CD4-positive, alpha-beta T cell (primary cell): ENCODE data around the gene GRID2. TPM values are rescaled to one million over a fixed set of nuclear protein-coding genes. Genes with fewer than 3 reads are reported as not detected.

Experiments
- ATAC-seq: fragments of 200-7000 bp; cut with Tn5 transposase; one replicate; pipeline ENCODE4 v1.10.0; 2022; ENCODE audit warnings: mild to moderate bottlenecking; ENCODE audit not compliant: poor library complexity
- CTCF ChIA-PET: fragments of 350-600 bp; sonication (Branson Sonifier 250); formaldehyde crosslinking; loops from one replicate; lab custom pipeline; 2021; ENCODE audit warnings: antibody characterized with exemption, inconsistent platforms; lab: Charles Lee
- POLR2A ChIA-PET: fragments of 350-600 bp; sonication (Branson Sonifier 250); formaldehyde crosslinking; loops from one replicate; lab custom pipeline; 2021; ENCODE audit warnings: antibody characterized with exemption, inconsistent platforms; lab: Charles Lee
- DNase-seq, 14 experiments: peaks; one replicate each; pipeline ENCODE4 v3.0.0-alpha.2; 2013 to 2020; ENCODE audit warnings: mixed read lengths in 2 of 14
- H3K27ac ChIP-seq, 2 donors: one replicate each; pipeline versions ENCODE4 v1.5.1 to v1.7.0; 2013; ENCODE audit warnings: low read length in 2 of 2, low read depth in 1 of 2, mild to moderate bottlenecking in 1 of 2
- H3K27me3 ChIP-seq, 2 experiments: 1 replicate in 1 of 2; 2 replicates in 1 of 2; pipeline versions ENCODE4 v1.6.1 to v1.7.0; 2013; ENCODE audit warnings: low read length in 2 of 2, control low read depth in 1 of 2, mild to moderate bottlenecking in 1 of 2, moderate library complexity in 1 of 2; ENCODE audit not compliant: insufficient read depth in 2 of 2, control insufficient read depth in 1 of 2
- H3K36me3 ChIP-seq: one replicate; pipeline ENCODE4 v1.6.1; 2013; ENCODE audit warnings: low read length, control low read depth; ENCODE audit not compliant: insufficient read depth
- H3K4me1 ChIP-seq: one replicate; pipeline ENCODE4 v1.6.1; 2013; ENCODE audit warnings: low read length, control low read depth; ENCODE audit not compliant: insufficient read depth
- H3K4me3 ChIP-seq: one replicate; pipeline ENCODE4 v1.5.1; 2013; ENCODE audit warnings: mild to moderate bottlenecking, low read length, moderate library complexity
- H3K9me3 ChIP-seq, 2 experiments: 1 replicate in 1 of 2; 2 replicates in 1 of 2; pipeline versions ENCODE4 v1.6.1 to v1.7.0; 2013; ENCODE audit warnings: low read length in 2 of 2, mild to moderate bottlenecking in 2 of 2, control low read depth in 1 of 2, moderate library complexity in 1 of 2; ENCODE audit not compliant: control insufficient read depth in 1 of 2, insufficient read depth in 1 of 2
- H3K27ac Mint-ChIP-seq: one replicate; pipeline ENCODE4 v1.8.0; 2020; ENCODE audit warnings: mixed read lengths
- H3K27me3 Mint-ChIP-seq: one replicate; pipeline ENCODE4 v1.8.0; 2021; ENCODE audit warnings: mixed read lengths
- H3K36me3 Mint-ChIP-seq: one replicate; pipeline ENCODE4 v1.8.0; 2021; ENCODE audit warnings: low read depth, mixed read lengths
- H3K4me1 Mint-ChIP-seq: one replicate; pipeline ENCODE4 v1.8.0; 2021; ENCODE audit warnings: low read depth, mixed read lengths
- H3K4me3 Mint-ChIP-seq: one replicate; pipeline ENCODE4 v1.8.0; 2020; ENCODE audit warnings: mild to moderate bottlenecking, mixed read lengths
- H3K9me3 Mint-ChIP-seq: one replicate; pipeline ENCODE4 v1.8.0; 2020; ENCODE audit warnings: mixed read lengths
- intact Hi-C, 2 experiments: fragments of 100-400 bp; cut with DNase I in 1 of 2; cut with micrococcal nuclease in 1 of 2; formaldehyde crosslinking; loops; one replicate each; pipeline versions ENCODE4 v1.15.1 to v1.9.0; 2023 to 2025; cut with DNase I, micrococcal nuclease
- total RNA-seq, 174 experiments: library from RNA in 2 of 174; stranded (reverse) in 2 of 174; gene quantifications; one replicate each; pipeline ENCODE4 v1.2.3 and lab custom pipeline; 2021 to 2026
- TF ChIP-seq, protein P1 (sequence below): fragments of 200-600 bp; IDR thresholded peaks from one replicate; pipeline ENCODE4 v1.8.0; 2022; ENCODE audit warnings: antibody characterized with exemption, mild to moderate bottlenecking

GRID2 gene
- total RNA-seq, 2 experiments from 2014 or later: not detected

DNA sequence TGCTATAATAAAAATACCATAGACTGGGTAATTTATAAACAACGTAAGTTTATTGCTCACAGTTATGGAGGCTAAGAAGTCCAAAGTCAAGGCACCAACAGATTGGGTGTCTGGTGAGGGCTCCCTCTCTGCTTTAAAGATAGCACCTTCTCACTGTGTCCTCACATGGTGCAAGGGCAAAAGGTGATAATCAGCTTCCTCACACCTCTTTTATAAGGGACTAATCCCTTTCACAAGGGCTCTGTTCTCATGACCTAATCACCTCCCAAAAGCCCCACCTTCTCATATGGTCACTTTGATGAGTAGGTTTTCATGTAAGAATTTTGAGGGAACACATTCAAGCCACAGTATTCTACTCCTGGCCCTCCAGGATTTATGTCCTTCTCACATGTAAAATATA is 883.1 kb downstream of the GRID2 start:
- no peaks in the 10 kb centered on the region for H3K36me3 Mint-ChIP-seq
- CTCF ChIA-PET: no interaction called here
- no peak overlapping the region for H3K4me3 Mint-ChIP-seq

DNA sequence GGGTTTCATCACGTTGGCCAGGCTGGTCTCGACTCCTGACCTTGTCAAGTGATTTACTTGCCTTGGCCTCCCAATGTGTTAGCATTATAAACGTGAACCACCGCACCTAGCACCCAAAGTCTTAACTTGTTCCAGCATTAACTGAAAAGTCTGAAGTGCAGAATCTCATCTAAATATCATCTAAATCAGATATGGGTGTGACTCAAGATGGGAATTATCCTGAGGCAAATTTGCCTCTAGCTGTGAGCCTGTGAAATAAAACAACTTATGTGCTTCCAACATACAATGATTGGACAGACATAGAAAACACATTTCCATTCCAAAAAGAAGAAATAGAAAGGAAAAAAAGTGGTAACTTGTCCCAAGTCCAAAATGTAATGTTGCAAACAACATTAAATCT is 883.7 kb downstream of the GRID2 start:
- POLR2A ChIA-PET: no interaction called here
- Mint-ChIP-seq H3K27me3 (no peaks in the 10 kb centered on the region), H3K27ac (no peak overlapping the region), H3K4me3 (no peak overlapping the region), H3K9me3 (peaks cover 4% of the 10 kb centered on the region), H3K36me3 (no peaks in the 10 kb centered on the region), H3K4me1 (no peaks in the 10 kb centered on the region)
- DNase-seq (no peak), ATAC-seq (no peak)
- Histone ChIP-seq H3K4me1 (no peaks in the 10 kb centered on the region), H3K36me3 (no peaks in the 10 kb centered on the region), H3K27ac (no peak overlapping the region), H3K9me3 (no peaks in the 10 kb centered on the region), H3K27me3 (no peaks in the 10 kb centered on the region), H3K4me3 (no peak overlapping the region)
- CTCF ChIA-PET: no interaction called here
- intact Hi-C loops: no loop called here
- TF ChIP-seq, protein P1, sequence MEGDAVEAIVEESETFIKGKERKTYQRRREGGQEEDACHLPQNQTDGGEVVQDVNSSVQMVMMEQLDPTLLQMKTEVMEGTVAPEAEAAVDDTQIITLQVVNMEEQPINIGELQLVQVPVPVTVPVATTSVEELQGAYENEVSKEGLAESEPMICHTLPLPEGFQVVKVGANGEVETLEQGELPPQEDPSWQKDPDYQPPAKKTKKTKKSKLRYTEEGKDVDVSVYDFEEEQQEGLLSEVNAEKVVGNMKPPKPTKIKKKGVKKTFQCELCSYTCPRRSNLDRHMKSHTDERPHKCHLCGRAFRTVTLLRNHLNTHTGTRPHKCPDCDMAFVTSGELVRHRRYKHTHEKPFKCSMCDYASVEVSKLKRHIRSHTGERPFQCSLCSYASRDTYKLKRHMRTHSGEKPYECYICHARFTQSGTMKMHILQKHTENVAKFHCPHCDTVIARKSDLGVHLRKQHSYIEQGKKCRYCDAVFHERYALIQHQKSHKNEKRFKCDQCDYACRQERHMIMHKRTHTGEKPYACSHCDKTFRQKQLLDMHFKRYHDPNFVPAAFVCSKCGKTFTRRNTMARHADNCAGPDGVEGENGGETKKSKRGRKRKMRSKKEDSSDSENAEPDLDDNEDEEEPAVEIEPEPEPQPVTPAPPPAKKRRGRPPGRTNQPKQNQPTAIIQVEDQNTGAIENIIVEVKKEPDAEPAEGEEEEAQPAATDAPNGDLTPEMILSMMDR: no peak

More for the DNA sequence above, 883.1 kb downstream of the GRID2 start:
- no peak overlapping the region for H3K27ac Mint-ChIP-seq
- intact Hi-C loops: no loop called here
- Histone ChIP-seq H3K36me3 (no peaks in the 10 kb centered on the region), H3K4me3 (no peak overlapping the region), H3K9me3 (no peaks in the 10 kb centered on the region), H3K27ac (no peak overlapping the region), H3K27me3 (no peaks in the 10 kb centered on the region), H3K4me1 (no peaks in the 10 kb centered on the region)
- POLR2A ChIA-PET: no interaction called here
- TF ChIP-seq, protein P1: no peak
- peaks cover 4% of the 10 kb centered on the region for H3K9me3 Mint-ChIP-seq
- DNase-seq (no peak), ATAC-seq (no peak)
- no peaks in the 10 kb centered on the region for H3K27me3 Mint-ChIP-seq
- no peaks in the 10 kb centered on the region for H3K4me1 Mint-ChIP-seq

DNA sequence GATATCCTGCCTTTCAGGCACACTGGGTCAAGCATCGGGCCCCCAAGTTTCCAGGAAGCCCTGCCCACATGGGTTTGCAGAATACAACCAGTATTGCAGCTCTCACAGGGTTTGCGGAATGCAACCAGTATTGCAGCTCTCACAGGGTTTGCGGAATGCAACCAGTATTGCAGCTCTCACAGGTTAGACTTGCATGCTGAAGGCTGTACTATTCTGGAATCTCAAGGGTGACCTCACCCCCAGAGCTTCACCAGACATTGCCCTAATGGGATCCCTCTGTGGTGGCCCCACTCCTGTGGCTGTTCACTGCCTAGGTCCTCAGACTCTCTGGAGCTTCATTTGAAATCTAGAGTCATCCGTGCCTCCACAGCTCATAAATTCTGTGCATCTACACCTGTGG is 884.1 kb downstream of the GRID2 start:
- H3K36me3 ChIP-seq: no peaks in the 10 kb centered on the region
- no peaks in the 10 kb centered on the region for H3K9me3 ChIP-seq
- no peaks in the 10 kb centered on the region for H3K4me1 ChIP-seq
- intact Hi-C loops: no loop called here
- H3K27me3 ChIP-seq: no peaks in the 10 kb centered on the region
- TF ChIP-seq, protein P1: no peak
- no peak overlapping the region for H3K27ac Mint-ChIP-seq
- H3K4me1 Mint-ChIP-seq: no peaks in the 10 kb centered on the region
- no peak overlapping the region for H3K4me3 Mint-ChIP-seq
- no peaks in the 10 kb centered on the region for H3K27me3 Mint-ChIP-seq
- POLR2A ChIA-PET: no interaction called here
- no peak for DNase-seq
- H3K27ac ChIP-seq: no peak overlapping the region
- peaks cover 4% of the 10 kb centered on the region for H3K9me3 Mint-ChIP-seq
- no peak for ATAC-seq
- no peak overlapping the region for H3K4me3 ChIP-seq
- CTCF ChIA-PET: no interaction called here
- H3K36me3 Mint-ChIP-seq: no peaks in the 10 kb centered on the region
